H1 (cell line): ENCODE results near the gene TRIM41. TPM values are rescaled to one million over a fixed set of nuclear protein-coding genes. Genes with fewer than 3 reads are reported as not detected.
A peak's percentile ranks its signal among the peaks of the same experiment; 100 is the strongest.

Experiments
- CTCF ChIA-PET: fragments of 300-600 bp; sonication (Branson Sonifier 250); formaldehyde crosslinking; loops from one replicate; lab custom pipeline; 2021; ENCODE audit not compliant: partially characterized antibody; lab: Charles Lee
- POLR2A ChIA-PET: fragments of 300-600 bp; sonication (Branson Sonifier 250); formaldehyde crosslinking; loops from one replicate; lab custom pipeline; 2021; ENCODE audit warnings: inconsistent platforms; ENCODE audit not compliant: partially characterized antibody; lab: Charles Lee
- DNase-seq, 2 experiments: peaks; one replicate each; pipeline versions ENCODE4 v3.0.0 to v3.0.0-alpha.2; 2010 to 2022; ENCODE audit warnings: low spot score in 2 of 2, low read depth in 1 of 2, mixed read lengths in 1 of 2
- FAIRE-seq: peaks from 2 replicates; lab custom pipeline; 2011; peaks lifted over from hg19 to GRCh38; lab: Jason Lieb, UNC
- H2AFZ ChIP-seq: 2 replicates; pipeline ENCODE4 v1.8.1; 2012; ENCODE audit warnings: low read length, inconsistent platforms
- H2AK5ac ChIP-seq: 2 replicates; pipeline ENCODE4 v1.6.1; 2013; ENCODE audit warnings: low read depth, low read length
- H2BK120ac ChIP-seq: replicated peaks from 2 replicates; pipeline ENCODE3; 2013; ENCODE audit warnings: low read depth, low read length, inconsistent platforms
- H2BK12ac ChIP-seq: 2 replicates; pipeline ENCODE4 v1.6.1; 2013; ENCODE audit warnings: low read depth, low read length
- H2BK15ac ChIP-seq: 2 replicates; pipeline ENCODE4 v1.6.1; 2013; ENCODE audit warnings: low read length
- H2BK20ac ChIP-seq: 2 replicates; pipeline ENCODE4 v1.6.1; 2013; ENCODE audit warnings: low read length
- H2BK5ac ChIP-seq: 2 replicates; pipeline ENCODE4 v1.6.1; 2013; ENCODE audit warnings: low read depth, low read length
- H3K14ac ChIP-seq: 2 replicates; pipeline ENCODE4 v1.6.1; 2013; ENCODE audit warnings: inconsistent platforms; ENCODE audit not compliant: insufficient read length
- H3K18ac ChIP-seq: 2 replicates; pipeline ENCODE4 v1.6.1; 2013; ENCODE audit warnings: low read length; ENCODE audit errors: extremely low read depth
- H3K23ac ChIP-seq: 2 replicates; pipeline ENCODE4 v1.6.1; 2013; ENCODE audit warnings: inconsistent platforms; ENCODE audit not compliant: insufficient read length
- H3K23me2 ChIP-seq: 2 replicates; pipeline ENCODE4 v1.6.1; 2013; ENCODE audit warnings: low read depth, low read length
- H3K27ac ChIP-seq: 2 replicates; pipeline ENCODE4 v1.6.1; 2011; ENCODE audit warnings: low read depth, low read length, inconsistent platforms
- H3K27me3 ChIP-seq, 4 experiments: replicated peaks in 1 of 4; 1 replicate in 1 of 4; 2 replicates in 3 of 4; pipeline versions ENCODE4 v1.6.1 to v1.8.1; 2011 to 2013; ENCODE audit warnings: low read length in 3 of 4, mild to moderate bottlenecking in 3 of 4, inconsistent platforms in 2 of 4, mixed read lengths in 2 of 4, moderate library complexity in 1 of 4; ENCODE audit not compliant: control insufficient read depth in 3 of 4, insufficient read depth in 3 of 4; ENCODE audit errors: extremely low read depth in 1 of 4
- H3K36me3 ChIP-seq, 4 experiments: 2 replicates each; pipeline versions ENCODE4 v1.6.1 to v1.8.1; 2011 to 2013; ENCODE audit warnings: mild to moderate bottlenecking in 4 of 4, low read length in 3 of 4, moderate library complexity in 2 of 4, control low read depth in 1 of 4, inconsistent platforms in 1 of 4; ENCODE audit not compliant: insufficient read depth in 4 of 4, control insufficient read depth in 2 of 4
- H3K4ac ChIP-seq: replicated peaks from 2 replicates; pipeline ENCODE3; 2013; ENCODE audit warnings: low read length, low read depth, mixed read lengths, inconsistent platforms; ENCODE audit not compliant: insufficient read length
- H3K4me1 ChIP-seq, 4 experiments: replicated peaks in 1 of 4; 1 replicate in 1 of 4; 2 replicates in 3 of 4; pipeline versions ENCODE4 v1.6.1 to v1.8.1; 2011 to 2013; ENCODE audit warnings: low read length in 3 of 4, inconsistent platforms in 2 of 4, mixed read lengths in 1 of 4; ENCODE audit not compliant: insufficient read depth in 4 of 4, control insufficient read depth in 3 of 4
- H3K4me2 ChIP-seq, 2 experiments: 2 replicates each; pipeline versions ENCODE4 v1.6.1 to v1.8.1; 2011 to 2013; ENCODE audit warnings: low read depth in 2 of 2, low read length in 2 of 2, control low read depth in 1 of 2, inconsistent platforms in 1 of 2, mild to moderate bottlenecking in 1 of 2; ENCODE audit not compliant: insufficient read depth in 1 of 2
- H3K4me3 ChIP-seq, 4 experiments: fragments of 200-600, 300-600 bp in 1 of 4; sonication (generic), shearing (Covaris generic), sonication (Bioruptor Twin) in 1 of 4; 2 replicates each; pipeline versions ENCODE4 v1.5.1 to v1.8.1; 2011 to 2016; ENCODE audit warnings: low read length in 4 of 4, low read depth in 3 of 4, control low read depth in 2 of 4, inconsistent platforms in 2 of 4, mild to moderate bottlenecking in 2 of 4, mixed read lengths in 1 of 4, moderate library complexity in 1 of 4; ENCODE audit not compliant: insufficient read depth in 2 of 4; ENCODE audit errors: extremely low read depth in 1 of 4
- H3K56ac ChIP-seq: replicated peaks from 2 replicates; pipeline ENCODE3; 2013; ENCODE audit warnings: low read depth, mild to moderate bottlenecking, mixed read lengths, low read length, inconsistent platforms; ENCODE audit not compliant: insufficient read length
- H3K79me1 ChIP-seq: 2 replicates; pipeline ENCODE4 v1.6.1; 2013; ENCODE audit warnings: low read depth, low read length, control low read depth
- H3K79me2 ChIP-seq, 2 experiments: 2 replicates each; pipeline versions ENCODE4 v1.6.1 to v1.8.1; 2012 to 2013; ENCODE audit warnings: low read length in 2 of 2, mild to moderate bottlenecking in 2 of 2, inconsistent platforms in 1 of 2; ENCODE audit not compliant: insufficient read depth in 2 of 2, control insufficient read depth in 1 of 2
- H3K9ac ChIP-seq, 4 experiments: replicated peaks in 1 of 4; 1 replicate in 1 of 4; 2 replicates in 3 of 4; pipeline versions ENCODE4 v1.6.1 to v1.8.1; 2011 to 2013; ENCODE audit warnings: low read depth in 3 of 4, low read length in 3 of 4, control low read depth in 2 of 4, mild to moderate bottlenecking in 2 of 4, moderate library complexity in 2 of 4, inconsistent platforms in 1 of 4; ENCODE audit errors: extremely low read depth in 1 of 4
- H3K9me3 ChIP-seq, 2 experiments: 2 replicates each; pipeline versions ENCODE4 v1.6.1 to v1.8.1; 2012 to 2013; ENCODE audit warnings: mild to moderate bottlenecking in 2 of 2, moderate library complexity in 2 of 2, control low read depth in 1 of 2, inconsistent platforms in 1 of 2, low read depth in 1 of 2, low read length in 1 of 2, mixed read lengths in 1 of 2; ENCODE audit not compliant: insufficient read depth in 2 of 2
- H4K20me1 ChIP-seq, 2 experiments: replicated peaks in 1 of 2; 2 replicates each; pipeline versions ENCODE3 to v1.8.1; 2011 to 2013; ENCODE audit warnings: inconsistent platforms in 2 of 2, low read length in 2 of 2, mild to moderate bottlenecking in 1 of 2; ENCODE audit not compliant: insufficient read depth in 2 of 2, control insufficient read depth in 1 of 2
- H4K5ac ChIP-seq: 2 replicates; pipeline ENCODE4 v1.6.1; 2013; ENCODE audit warnings: low read length, low read depth, mixed read lengths, inconsistent platforms; ENCODE audit not compliant: insufficient read length
- H4K8ac ChIP-seq: 2 replicates; pipeline ENCODE4 v1.8.0; 2013; ENCODE audit warnings: mild to moderate bottlenecking, moderate library complexity, low read length, inconsistent platforms; ENCODE audit not compliant: insufficient read depth; ENCODE audit errors: extremely low read depth
- H4K91ac ChIP-seq: replicated peaks from 2 replicates; pipeline ENCODE3; 2013; ENCODE audit warnings: low read length, mixed read lengths, inconsistent platforms; ENCODE audit not compliant: insufficient read length
- CBX8 ChIP-seq: fragments of 300-800, 300-1000 bp; sonication (generic); IDR thresholded peaks from 2 replicates; pipeline ENCODE4 v1.7.1; 2016; ENCODE audit warnings: low read depth, low read length, borderline replicate concordance
- CREB1 ChIP-seq: IDR thresholded peaks from 2 replicates; pipeline ENCODE4 v1.6.1; 2012; ENCODE audit warnings: inconsistent platforms
- EP300 ChIP-seq, 2 experiments: IDR thresholded peaks; 1 replicate in 1 of 2; 2 replicates in 1 of 2; pipeline ENCODE4 v1.6.1; 2011 to 2012; ENCODE audit warnings: low read depth in 2 of 2, low read length in 2 of 2, mild to moderate bottlenecking in 2 of 2, borderline replicate concordance in 1 of 2, inconsistent platforms in 1 of 2, moderate library complexity in 1 of 2
- KDM4A ChIP-seq: IDR thresholded peaks from one replicate; pipeline ENCODE4 v1.7.1; 2012; ENCODE audit warnings: low read depth, mild to moderate bottlenecking, moderate library complexity, low read length, inconsistent platforms; ENCODE audit not compliant: severe bottlenecking
- KDM5A ChIP-seq: fragments of 200-600 bp; IDR thresholded peaks from 2 replicates; pipeline ENCODE4 v1.7.1; 2012; ENCODE audit warnings: mild to moderate bottlenecking, low read length, inconsistent platforms, mixed read lengths
- POLR2A ChIP-seq, 2 experiments: IDR thresholded peaks; 1 replicate in 1 of 2; 2 replicates in 1 of 2; pipeline ENCODE4 v1.6.1; 2011; ENCODE audit warnings: low read depth in 2 of 2, low read length in 2 of 2, mild to moderate bottlenecking in 2 of 2; ENCODE audit errors: control extremely low read depth in 1 of 2
- RBBP5 ChIP-seq: IDR thresholded peaks from 2 replicates; pipeline ENCODE4 v1.7.1; 2012; ENCODE audit warnings: low read depth, mild to moderate bottlenecking, inconsistent platforms, low read length, moderate library complexity, borderline replicate concordance
- SIX5 ChIP-seq: IDR thresholded peaks from 2 replicates; pipeline ENCODE4 v1.6.1; 2011; ENCODE audit warnings: mild to moderate bottlenecking, low read depth, low read length
- SP1 ChIP-seq: IDR thresholded peaks from 2 replicates; pipeline ENCODE4 v1.6.1; 2011; ENCODE audit warnings: low read depth, low read length
- TBP ChIP-seq: IDR thresholded peaks from 2 replicates; pipeline ENCODE4 v1.6.1; 2011; ENCODE audit warnings: low read depth, low read length, improper control_type of control experiment
- WGBS, 2 experiments: shearing (Covaris generic) in 1 of 2; methylation state at CpG; one replicate each; pipeline versions ENCODE4 v1.1.6 to v1.1.7; 2013 to 2015; ENCODE audit warnings: low lambda C conversion rate in 2 of 2, mixed read lengths in 2 of 2, inconsistent platforms in 1 of 2, low coverage in 1 of 2, missing lambda C conversion rate in 1 of 2; ENCODE audit not compliant: insufficient replicate concordance in 2 of 2, insufficient coverage in 1 of 2, insufficient read length in 1 of 2; ENCODE audit errors: extremely low coverage in 1 of 2, missing lambda C conversion rate in 1 of 2; 5-methylcytosine and 5-hydroxymethylcytosine counted together
- polyA plus RNA-seq, 7 experiments: library from polyadenylated mRNA; depleted of rRNA in 3 of 7; stranded (reverse) in 5 of 7; unstranded in 2 of 7; fragments of >200 nt in 5 of 7; fragments of 200-250 nt in 2 of 7; gene quantifications; 1 replicate in 5 of 7; 2 replicates in 1 of 7; 4 replicates in 1 of 7; pipeline versions ENCODE4 v1.2.1 to v1.2.3, GENCODE V29; 2011 to 2013; ENCODE audit warnings: missing spikeins in 2 of 7, mixed read lengths in 2 of 7
- total RNA-seq: library from RNA; stranded (reverse); fragmentation: NEBNext Ultra II Directional; extraction: Animal tissue kit (Norgen Biotek cat#: 25700); gene quantifications from 2 replicates; pipeline ENCODE4 v1.2.1, GENCODE V29; 2021
- TF ChIP-seq, protein P1 (sequence below): IDR thresholded peaks from 2 replicates; pipeline ENCODE4 v1.6.1; 2012; ENCODE audit warnings: inconsistent platforms

The TRIM41 gene
- total and polyA plus RNA-seq, 2 of the 8 experiments (the other 6 are each of a cell fraction or from before 2014, with no cell fraction given): 12.9 to 21.6 TPM

DNA sequence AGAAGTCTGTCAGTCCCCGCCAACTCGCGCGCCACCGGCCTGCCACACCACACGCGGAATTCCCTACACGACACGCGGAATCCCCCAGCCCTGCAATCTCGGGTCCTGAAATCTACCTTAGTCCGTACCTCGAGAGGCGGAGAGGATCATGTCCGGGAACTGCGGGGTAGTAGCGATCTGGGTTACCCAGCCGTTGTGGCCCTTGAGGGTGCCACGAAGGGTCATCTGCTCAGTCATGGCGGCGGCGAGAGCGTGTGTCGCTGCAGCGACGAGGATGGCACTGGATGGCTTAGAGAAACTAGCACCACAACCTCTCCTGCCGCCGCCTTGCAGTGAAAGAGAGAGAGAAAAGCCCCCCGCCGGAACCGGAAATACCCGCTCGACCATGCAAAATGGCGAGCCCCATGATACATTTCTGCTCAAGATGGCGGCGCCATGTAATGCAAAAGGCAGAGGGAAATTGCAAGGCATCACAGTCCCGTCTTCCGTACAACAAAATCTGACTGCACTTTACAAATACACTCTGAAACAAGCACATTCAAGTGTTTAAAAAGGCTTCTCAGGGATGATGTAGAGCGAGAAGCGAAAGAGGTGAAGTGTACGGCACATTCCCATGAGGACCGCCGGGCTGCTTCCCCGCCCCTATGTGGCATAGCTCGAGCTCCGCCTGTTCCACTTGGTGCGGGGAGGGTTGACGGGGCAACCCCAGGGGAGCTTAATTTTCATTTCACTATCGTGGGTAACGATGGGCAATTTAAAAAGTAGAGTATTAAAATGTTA is 20.7 kb downstream of the TRIM41 start, which contains the start of gene RACK1:
Gene RACK1, minus strand, starts transcription at position 343 of the 780 bp plus-strand sequence. Its CDS starts 106 bp downstream, at position 237.
- Histone ChIP-seq H3K18ac (peak within 1 kb of the TSS; percentile 95), H3K56ac (peak within 1 kb of the TSS; percentile 75), H3K4me2 (peak within 1 kb of the TSS; percentile 81 to 97), H3K36me3 (peaks cover 35 to 52% (median 40%) of the 10 kb centered on the region in 4 experiments), H4K91ac (peak within 1 kb of the TSS; percentile 91), H3K4me1 (peaks cover 8 to 23% (median 13%) of the 10 kb centered on the region in 4 experiments), H4K20me1 (peaks cover 16 to 29% of the 10 kb centered on the region in 2 experiments), H2BK5ac (peak within 1 kb of the TSS; percentile 99), H3K4me3 (peak within 1 kb of the TSS; percentile 83 to 100 (median 96)), H4K8ac (peak within 1 kb of the TSS; percentile 99), H2BK15ac (no peak within 1 kb of the TSS), H3K79me2 (peaks cover 39 to 72% of the 10 kb centered on the region in 2 experiments), H2BK120ac (no peak within 1 kb of the TSS), H3K14ac (no peak within 1 kb of the TSS), H3K23me2 (peaks cover 17% of the 10 kb centered on the region), H3K4ac (peak within 1 kb of the TSS; percentile 94), H2AFZ (peak within 1 kb of the TSS; percentile 100), H3K9ac (peak within 1 kb of the TSS; percentile 97 to 99 (median 98)), H3K9me3 (no peaks in the 10 kb centered on the region), H2BK20ac (0 out of 2 replicates have a peak within 1 kb of the TSS, but pooled peaks have one; percentile 19), H3K27me3 (no peaks in the 10 kb centered on the region), H3K79me1 (peaks cover 11% of the 10 kb centered on the region), H3K27ac (peak within 1 kb of the TSS; percentile 97), H2AK5ac (peak within 1 kb of the TSS; percentile 95), H3K23ac (no peak within 1 kb of the TSS), H2BK12ac (peak within 1 kb of the TSS; percentile 46), H4K5ac (peak within 1 kb of the TSS; percentile 96)
- FAIRE-seq: no peak
- WGBS, 2 experiments: 1% methylated on average over 46 of the region's 50 CpGs; no CpG with 5 or more reads in 1 of the 2 experiments
- DNase-seq: peak in 1 of 2 experiments; percentile 91
- ChIA-PET POLR2A (interaction anchor here (0.6 to 34.2 kb wide), 20 partner anchors 6 to 84 kb away, joined by 3 to 1334 read pairs (median 4); partner anchors contain the start of genes RACK1, TRIM41, TRIM52 and TRIM7), CTCF (interaction anchor here (0.9 to 1.2 kb wide), 2 partner anchors 16 to 48 kb away, joined by 3 read pairs; no protein-coding TSS in a partner anchor)
- TF ChIP-seq RBBP5: peak; percentile 44; the same call in 1 of the 2 replicates
- peak; percentile 8; the same call in 1 of the 2 replicates for TF ChIP-seq SP1
- no peak for TF ChIP-seq CBX8
- 0 out of 3 replicates have a peak, but pooled peaks of 1 of the 2 experiments have one; percentile 67 for TF ChIP-seq EP300 (IDR thresholded peaks at IDR 0.05; ENCODE audit: borderline replicate concordance in 1 of 2, low read depth in 2 of 2, low read length in 2 of 2)
- TF ChIP-seq, protein P1, sequence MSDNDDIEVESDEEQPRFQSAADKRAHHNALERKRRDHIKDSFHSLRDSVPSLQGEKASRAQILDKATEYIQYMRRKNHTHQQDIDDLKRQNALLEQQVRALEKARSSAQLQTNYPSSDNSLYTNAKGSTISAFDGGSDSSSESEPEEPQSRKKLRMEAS: peak; percentile 84
- peak in 1 of 2 experiments; percentile 93; a peak in 2 of 3 replicates for TF ChIP-seq POLR2A (IDR thresholded peaks at IDR 0.05; ENCODE audit: control extremely low read depth in 1 of 2, low read depth in 2 of 2, low read length in 2 of 2)
- 0 out of 2 replicates have a peak, but pooled peaks have one; percentile 18 for TF ChIP-seq SIX5
- peak; percentile 97 for TF ChIP-seq TBP
- peak; percentile 57 for TF ChIP-seq CREB1
- TF ChIP-seq KDM5A: peak; percentile 74
- peak; percentile 65 for TF ChIP-seq KDM4A
